Duodenal mucosa (tissue), 2 donors: ENCODE results near the gene SNX24.
"Not testable (repeated sequence)": the region's sequence is repeated elsewhere in the genome, so short reads cannot be mapped to it uniquely, and the experiment has no call there.

Experiments
- H3K27ac ChIP-seq: one replicate; pipeline ENCODE4 v1.7.0; 2013; ENCODE audit warnings: low read depth, low read length
- H3K27me3 ChIP-seq, 2 donors: one replicate each; pipeline ENCODE4 v1.7.0; 2013; ENCODE audit warnings: low read length in 2 of 2, control low read depth in 1 of 2; ENCODE audit not compliant: insufficient read depth in 2 of 2, control insufficient read depth in 1 of 2
- H3K36me3 ChIP-seq, 2 donors: one replicate each; pipeline ENCODE4 v1.7.0; 2013; ENCODE audit warnings: low read length in 2 of 2, control low read depth in 1 of 2; ENCODE audit not compliant: insufficient read depth in 2 of 2, control insufficient read depth in 1 of 2
- H3K4me1 ChIP-seq, 2 donors: one replicate each; pipeline ENCODE4 v1.7.0; 2013; ENCODE audit warnings: low read length in 2 of 2, control low read depth in 1 of 2; ENCODE audit not compliant: insufficient read depth in 2 of 2, control insufficient read depth in 1 of 2
- H3K4me3 ChIP-seq, 2 donors: one replicate each; pipeline ENCODE4 v1.7.0; 2013; ENCODE audit warnings: low read length in 2 of 2, low read depth in 1 of 2
- H3K9ac ChIP-seq, 2 donors: one replicate each; pipeline ENCODE4 v1.7.0; 2013; ENCODE audit warnings: low read length in 2 of 2, low read depth in 1 of 2
- H3K9me3 ChIP-seq, 2 donors: one replicate each; pipeline ENCODE4 v1.7.0; 2013; ENCODE audit warnings: low read length in 2 of 2, control low read depth in 1 of 2; ENCODE audit not compliant: control insufficient read depth in 1 of 2

SNX24 gene

GRCh38 chr5:122948319-122948718, 102.9 kb downstream of the SNX24 start:
- no peaks in the 10 kb centered on the region for H3K27me3 ChIP-seq
- peaks cover 0 to 4% of the 10 kb centered on the region in 2 donors for H3K36me3 ChIP-seq
- H3K9ac ChIP-seq, result no peak overlapping the region

GRCh38 chr5:122951658-122952057, 106.2 kb downstream of the SNX24 start:
- Histone ChIP-seq H3K9me3 (no peaks in the 10 kb centered on the region), H3K27ac (no peak overlapping the region), H3K27me3 (no peaks in the 10 kb centered on the region), H3K36me3 (peaks cover 0 to 10% of the 10 kb centered on the region in 2 donors), H3K4me3 (no peak overlapping the region), H3K4me1 (no peaks in the 10 kb centered on the region), H3K9ac (no peak overlapping the region)

More at GRCh38 chr5:122948319-122948718, 102.9 kb downstream of the SNX24 start:
- H3K4me3 ChIP-seq, result no peak overlapping the region
- H3K27ac ChIP-seq, result no peak overlapping the region
- H3K4me1 ChIP-seq, result no peaks in the 10 kb centered on the region
- H3K9me3 ChIP-seq, result no peaks in the 10 kb centered on the region

- Histone ChIP-seq H3K4me3 (no peak overlapping the region), H3K36me3 (peaks cover 0 to 6% of the 10 kb centered on the region in 2 donors), H3K9me3 (peaks cover 6 to 7% of the 10 kb centered on the region in 2 donors), H3K27me3 (no peaks in the 10 kb centered on the region), H3K9ac (no peak overlapping the region), H3K4me1 (no peaks in the 10 kb centered on the region), H3K27ac (no peak overlapping the region)
These were observed 109.3 kb downstream of the SNX24 start for GRCh38 chr5:122954719-122955118.

GRCh38 chr5:122957457-122957856, 112.0 kb downstream of the SNX24 start:
- Histone ChIP-seq H3K4me1 (no peaks in the 10 kb centered on the region), H3K36me3 (peaks cover 0 to 6% of the 10 kb centered on the region in 2 donors), H3K9me3 (peaks cover 6 to 7% of the 10 kb centered on the region in 2 donors), H3K27me3 (no peaks in the 10 kb centered on the region), H3K9ac (no peak overlapping the region), H3K27ac (no peak overlapping the region), H3K4me3 (no peak overlapping the region)

GRCh38 chr5:122959740-122960445, 114.5 kb downstream of the SNX24 start:
- Histone ChIP-seq H3K27me3 (no peaks in the 10 kb centered on the region), H3K27ac (no peak overlapping the region), H3K4me3 (no peak overlapping the region), H3K9ac (no peak overlapping the region), H3K4me1 (no peaks in the 10 kb centered on the region), H3K9me3 (peaks cover 6 to 7% of the 10 kb centered on the region in 2 donors), H3K36me3 (peaks cover 0 to 6% of the 10 kb centered on the region in 2 donors)

- H3K9ac ChIP-seq, result no peak overlapping the region
- no peak overlapping the region for H3K4me3 ChIP-seq
- no peak overlapping the region for H3K27ac ChIP-seq
- no peaks in the 10 kb centered on the region for H3K27me3 ChIP-seq
- H3K4me1 ChIP-seq, result no peaks in the 10 kb centered on the region
- H3K36me3 ChIP-seq, result no peaks in the 10 kb centered on the region
- no peaks in the 10 kb centered on the region for H3K9me3 ChIP-seq
These were observed 117.9 kb downstream of the SNX24 start for GRCh38 chr5:122963305-122963704.

- Histone ChIP-seq H3K36me3 (no peaks in the 10 kb centered on the region), H3K9me3 (no peaks in the 10 kb centered on the region), H3K4me3 (no peak overlapping the region), H3K27me3 (no peaks in the 10 kb centered on the region), H3K9ac (no peak overlapping the region), H3K4me1 (no peaks in the 10 kb centered on the region), H3K27ac (no peak overlapping the region)
These were observed 119.7 kb downstream of the SNX24 start for GRCh38 chr5:122965111-122965510.

GRCh38 chr5:122967085-122967484, 121.7 kb downstream of the SNX24 start:
- no peak overlapping the region for H3K27ac ChIP-seq
- no peaks in the 10 kb centered on the region for H3K4me1 ChIP-seq
- no peaks in the 10 kb centered on the region for H3K9me3 ChIP-seq
- H3K36me3 ChIP-seq, result no peaks in the 10 kb centered on the region
- no peaks in the 10 kb centered on the region for H3K27me3 ChIP-seq
- no peak overlapping the region for H3K4me3 ChIP-seq
- no peak overlapping the region for H3K9ac ChIP-seq

GRCh38 chr5:122967625-122968024, 122.2 kb downstream of the SNX24 start:
- H3K27me3 ChIP-seq, result no peaks in the 10 kb centered on the region
- no peak overlapping the region for H3K4me3 ChIP-seq
- H3K4me1 ChIP-seq, result no peaks in the 10 kb centered on the region
- no peak overlapping the region for H3K27ac ChIP-seq
- H3K36me3 ChIP-seq, result no peaks in the 10 kb centered on the region
- no peaks in the 10 kb centered on the region for H3K9me3 ChIP-seq
- no peak overlapping the region for H3K9ac ChIP-seq

- H3K27me3 ChIP-seq, H3K27ac ChIP-seq, H3K4me1 ChIP-seq, H3K9ac ChIP-seq, H3K36me3 ChIP-seq, H3K9me3 ChIP-seq, H3K4me3 ChIP-seq: not testable (repeated sequence)
These were observed 122.6 kb downstream of the SNX24 start for GRCh38 chr5:122968056-122968455.
